ENCODE measurements around the gene MAN1A2. TPM values are rescaled to one million over a fixed set of nuclear protein-coding genes. Genes with fewer than 3 reads are reported as not detected.

Gene MAN1A2
- total RNA-seq, 1 experiment from 2014 or later: 21.1 TPM

- Histone ChIP-seq H3K36me3 (ENCODE audit: low read depth, low read length) (no peaks in the 10 kb centered on the region), H3K9ac (ENCODE audit: low read length) (no peak overlapping the region), H3K9me2 (replicated peaks; ENCODE audit: low read length) (no peaks in the 10 kb centered on the region), H4K20me1 (ENCODE audit: low read length) (no peaks in the 10 kb centered on the region), H2AFZ (ENCODE audit: low read length) (no peak overlapping the region), H3K79me2 (ENCODE audit: low read length) (no peaks in the 10 kb centered on the region), H3K4me2 (ENCODE audit: low read length) (no peak overlapping the region), H3K4me1 (ENCODE audit: insufficient read depth, low read length) (peaks cover 16% of the 10 kb centered on the region), H3K4me3 (ENCODE audit: low read length) (no peak overlapping the region), H3K27me3 (ENCODE audit: low read length) (no peaks in the 10 kb centered on the region), H3K9me3 (ENCODE audit: low read length) (no peaks in the 10 kb centered on the region), H3K27ac (ENCODE audit: low read length) (no peak overlapping the region), H3F3A (ENCODE audit: low read length, unreplicated experiment) (no peaks in the 10 kb centered on the region)
- CTCF ChIA-PET: no interaction called here
- intact Hi-C loops (cut with micrococcal nuclease): no loop called here
- no TSS peak for BruUV-seq (replicated peaks)
- DNase-seq (no peak), ATAC-seq (no peak)
- POLR2A ChIA-PET (ENCODE audit: unreplicated experiment): no interaction called here
- no peak for TF ChIP-seq EZH2 (IDR thresholded peaks at IDR 0.05; ENCODE audit: low read length, unreplicated experiment)
- no peak for TF ChIP-seq CTCF (conservative IDR thresholded peaks at IDR 0.05; ENCODE audit: low read depth, low read length)
- TF ChIP-seq EZH2phosphoT487 (IDR thresholded peaks at IDR 0.05; ENCODE audit: borderline replicate concordance, low read length): no peak
These were observed 197.2 kb downstream of the MAN1A2 start for GRCh38 chr1:117564227-117565075.

- H3K27me3 ChIP-seq (ENCODE audit: low read length): no peaks in the 10 kb centered on the region
- ChIA-PET POLR2A (ENCODE audit: unreplicated experiment) (no interaction called here), CTCF (no interaction called here)
- no peak overlapping the region for H3K9ac ChIP-seq (ENCODE audit: low read length)
- DNase-seq (no peak), ATAC-seq (no peak)
- BruUV-seq (replicated peaks): no TSS peak
- no peak overlapping the region for H3K4me2 ChIP-seq (ENCODE audit: low read length)
- H3K27ac ChIP-seq (ENCODE audit: low read length): no peak overlapping the region
- no peaks in the 10 kb centered on the region for H3K36me3 ChIP-seq (ENCODE audit: low read depth, low read length)
- no peaks in the 10 kb centered on the region for H3K9me2 ChIP-seq (replicated peaks; ENCODE audit: low read length)
- no peaks in the 10 kb centered on the region for H3K79me2 ChIP-seq (ENCODE audit: low read length)
- H3K9me3 ChIP-seq (ENCODE audit: low read length): no peaks in the 10 kb centered on the region
- no peaks in the 10 kb centered on the region for H4K20me1 ChIP-seq (ENCODE audit: low read length)
- TF ChIP-seq CTCF (conservative IDR thresholded peaks at IDR 0.05; ENCODE audit: low read depth, low read length) (no peak), EZH2phosphoT487 (IDR thresholded peaks at IDR 0.05; ENCODE audit: borderline replicate concordance, low read length) (no peak), EZH2 (IDR thresholded peaks at IDR 0.05; ENCODE audit: low read length, unreplicated experiment) (no peak)
- no peak overlapping the region for H3K4me3 ChIP-seq (ENCODE audit: low read length)
- peaks cover 20% of the 10 kb centered on the region for H3K4me1 ChIP-seq (ENCODE audit: insufficient read depth, low read length)
- H3F3A ChIP-seq (ENCODE audit: low read length, unreplicated experiment): no peaks in the 10 kb centered on the region
- intact Hi-C loops (cut with micrococcal nuclease): no loop called here
- no peak overlapping the region for H2AFZ ChIP-seq (ENCODE audit: low read length)
These were observed 197.9 kb downstream of the MAN1A2 start for GRCh38 chr1:117565076-117565556.
